Ovary (tissue), 3 donors: Measurements from ENCODE around the gene TRNP1.

Source experiments
- EP300 ChIP-seq: sonication (generic); formaldehyde crosslinking; IDR thresholded peaks from one replicate; pipeline ENCODE4 v1.6.1; 2017; ENCODE audit warnings: antibody characterized with exemption
- POLR2A ChIP-seq: fragments of 450-650 bp; IDR thresholded peaks from one replicate; pipeline ENCODE4 v1.6.1; 2017; ENCODE audit warnings: antibody characterized with exemption, mild to moderate bottlenecking, moderate library complexity
- TF ChIP-seq, protein P1 (sequence below), 3 donors: fragments of 450-650 bp in 2 of 3; fragments of 200-600 bp in 1 of 3; IDR thresholded peaks; one replicate each; pipeline versions ENCODE4 v1.5.1 to v1.8.0; 2016 to 2022; ENCODE audit warnings: antibody characterized with exemption in 3 of 3, mild to moderate bottlenecking in 1 of 3
- donor health status: DM: no; HTN: no; CAD: no.

DNA sequence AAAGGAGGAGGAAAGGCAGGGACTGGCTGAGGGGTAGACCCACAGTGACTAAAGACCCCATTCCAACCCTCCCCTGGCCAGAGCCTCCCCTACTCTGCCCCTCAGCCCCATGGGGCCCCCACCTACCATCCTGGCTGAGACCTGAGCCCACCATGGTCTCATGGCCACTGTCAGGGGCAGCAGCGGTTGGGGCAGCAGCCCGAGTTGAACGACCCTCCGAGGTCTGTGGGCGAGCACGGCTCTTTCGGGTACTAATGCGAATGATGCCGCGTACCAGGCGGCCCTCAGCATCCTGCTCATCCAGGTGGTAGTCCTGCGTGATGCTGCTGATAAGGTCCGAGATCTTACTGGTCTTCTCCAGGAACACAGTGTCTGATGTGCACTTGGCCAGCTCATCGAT lies 42.3 kb upstream of the TRNP1 start:
- TF ChIP-seq, protein P1, sequence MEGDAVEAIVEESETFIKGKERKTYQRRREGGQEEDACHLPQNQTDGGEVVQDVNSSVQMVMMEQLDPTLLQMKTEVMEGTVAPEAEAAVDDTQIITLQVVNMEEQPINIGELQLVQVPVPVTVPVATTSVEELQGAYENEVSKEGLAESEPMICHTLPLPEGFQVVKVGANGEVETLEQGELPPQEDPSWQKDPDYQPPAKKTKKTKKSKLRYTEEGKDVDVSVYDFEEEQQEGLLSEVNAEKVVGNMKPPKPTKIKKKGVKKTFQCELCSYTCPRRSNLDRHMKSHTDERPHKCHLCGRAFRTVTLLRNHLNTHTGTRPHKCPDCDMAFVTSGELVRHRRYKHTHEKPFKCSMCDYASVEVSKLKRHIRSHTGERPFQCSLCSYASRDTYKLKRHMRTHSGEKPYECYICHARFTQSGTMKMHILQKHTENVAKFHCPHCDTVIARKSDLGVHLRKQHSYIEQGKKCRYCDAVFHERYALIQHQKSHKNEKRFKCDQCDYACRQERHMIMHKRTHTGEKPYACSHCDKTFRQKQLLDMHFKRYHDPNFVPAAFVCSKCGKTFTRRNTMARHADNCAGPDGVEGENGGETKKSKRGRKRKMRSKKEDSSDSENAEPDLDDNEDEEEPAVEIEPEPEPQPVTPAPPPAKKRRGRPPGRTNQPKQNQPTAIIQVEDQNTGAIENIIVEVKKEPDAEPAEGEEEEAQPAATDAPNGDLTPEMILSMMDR (IDR thresholded peaks at IDR 0.05): no peak
- TF ChIP-seq POLR2A (no peak), EP300 (no peak)
